H1 (cell line): ENCODE data around the gene EHD2. TPM values are rescaled to one million over a fixed set of nuclear protein-coding genes. Genes with fewer than 3 reads are reported as not detected.

Source experiments
- CTCF ChIA-PET: fragments of 300-600 bp; sonication (Branson Sonifier 250); formaldehyde crosslinking; loops from one replicate; lab custom pipeline; 2021; ENCODE audit not compliant: partially characterized antibody; lab: Charles Lee
- POLR2A ChIA-PET: fragments of 300-600 bp; sonication (Branson Sonifier 250); formaldehyde crosslinking; loops from one replicate; lab custom pipeline; 2021; ENCODE audit warnings: inconsistent platforms; ENCODE audit not compliant: partially characterized antibody; lab: Charles Lee
- DNase-seq, 2 experiments: peaks; one replicate each; pipeline versions ENCODE4 v3.0.0 to v3.0.0-alpha.2; 2010 to 2022; ENCODE audit warnings: low spot score in 2 of 2, low read depth in 1 of 2, mixed read lengths in 1 of 2
- FAIRE-seq: peaks from 2 replicates; lab custom pipeline; 2011; peaks lifted over from hg19 to GRCh38; lab: Jason Lieb, UNC
- H2AFZ ChIP-seq: 2 replicates; pipeline ENCODE4 v1.8.1; 2012; ENCODE audit warnings: low read length, inconsistent platforms
- H2AK5ac ChIP-seq: 2 replicates; pipeline ENCODE4 v1.6.1; 2013; ENCODE audit warnings: low read depth, low read length
- H2BK120ac ChIP-seq: replicated peaks from 2 replicates; pipeline ENCODE3; 2013; ENCODE audit warnings: low read depth, low read length, inconsistent platforms
- H2BK12ac ChIP-seq: 2 replicates; pipeline ENCODE4 v1.6.1; 2013; ENCODE audit warnings: low read depth, low read length
- H2BK15ac ChIP-seq: 2 replicates; pipeline ENCODE4 v1.6.1; 2013; ENCODE audit warnings: low read length
- H2BK20ac ChIP-seq: 2 replicates; pipeline ENCODE4 v1.6.1; 2013; ENCODE audit warnings: low read length
- H2BK5ac ChIP-seq: 2 replicates; pipeline ENCODE4 v1.6.1; 2013; ENCODE audit warnings: low read depth, low read length
- H3K14ac ChIP-seq: 2 replicates; pipeline ENCODE4 v1.6.1; 2013; ENCODE audit warnings: inconsistent platforms; ENCODE audit not compliant: insufficient read length
- H3K18ac ChIP-seq: 2 replicates; pipeline ENCODE4 v1.6.1; 2013; ENCODE audit warnings: low read length; ENCODE audit errors: extremely low read depth
- H3K23ac ChIP-seq: 2 replicates; pipeline ENCODE4 v1.6.1; 2013; ENCODE audit warnings: inconsistent platforms; ENCODE audit not compliant: insufficient read length
- H3K23me2 ChIP-seq: 2 replicates; pipeline ENCODE4 v1.6.1; 2013; ENCODE audit warnings: low read depth, low read length
- H3K27ac ChIP-seq: 2 replicates; pipeline ENCODE4 v1.6.1; 2011; ENCODE audit warnings: low read depth, low read length, inconsistent platforms
- H3K27me3 ChIP-seq, 4 experiments: replicated peaks in 1 of 4; 1 replicate in 1 of 4; 2 replicates in 3 of 4; pipeline versions ENCODE4 v1.6.1 to v1.8.1; 2011 to 2013; ENCODE audit warnings: low read length in 3 of 4, mild to moderate bottlenecking in 3 of 4, inconsistent platforms in 2 of 4, mixed read lengths in 2 of 4, moderate library complexity in 1 of 4; ENCODE audit not compliant: control insufficient read depth in 3 of 4, insufficient read depth in 3 of 4; ENCODE audit errors: extremely low read depth in 1 of 4
- H3K36me3 ChIP-seq, 4 experiments: 2 replicates each; pipeline versions ENCODE4 v1.6.1 to v1.8.1; 2011 to 2013; ENCODE audit warnings: mild to moderate bottlenecking in 4 of 4, low read length in 3 of 4, moderate library complexity in 2 of 4, control low read depth in 1 of 4, inconsistent platforms in 1 of 4; ENCODE audit not compliant: insufficient read depth in 4 of 4, control insufficient read depth in 2 of 4
- H3K4ac ChIP-seq: replicated peaks from 2 replicates; pipeline ENCODE3; 2013; ENCODE audit warnings: low read length, low read depth, mixed read lengths, inconsistent platforms; ENCODE audit not compliant: insufficient read length
- H3K4me1 ChIP-seq, 4 experiments: replicated peaks in 1 of 4; 1 replicate in 1 of 4; 2 replicates in 3 of 4; pipeline versions ENCODE4 v1.6.1 to v1.8.1; 2011 to 2013; ENCODE audit warnings: low read length in 3 of 4, inconsistent platforms in 2 of 4, mixed read lengths in 1 of 4; ENCODE audit not compliant: insufficient read depth in 4 of 4, control insufficient read depth in 3 of 4
- H3K4me2 ChIP-seq, 2 experiments: 2 replicates each; pipeline versions ENCODE4 v1.6.1 to v1.8.1; 2011 to 2013; ENCODE audit warnings: low read depth in 2 of 2, low read length in 2 of 2, control low read depth in 1 of 2, inconsistent platforms in 1 of 2, mild to moderate bottlenecking in 1 of 2; ENCODE audit not compliant: insufficient read depth in 1 of 2
- H3K4me3 ChIP-seq, 4 experiments: fragments of 200-600, 300-600 bp in 1 of 4; sonication (generic), shearing (Covaris generic), sonication (Bioruptor Twin) in 1 of 4; 2 replicates each; pipeline versions ENCODE4 v1.5.1 to v1.8.1; 2011 to 2016; ENCODE audit warnings: low read length in 4 of 4, low read depth in 3 of 4, control low read depth in 2 of 4, inconsistent platforms in 2 of 4, mild to moderate bottlenecking in 2 of 4, mixed read lengths in 1 of 4, moderate library complexity in 1 of 4; ENCODE audit not compliant: insufficient read depth in 2 of 4; ENCODE audit errors: extremely low read depth in 1 of 4
- H3K56ac ChIP-seq: replicated peaks from 2 replicates; pipeline ENCODE3; 2013; ENCODE audit warnings: low read depth, mild to moderate bottlenecking, mixed read lengths, low read length, inconsistent platforms; ENCODE audit not compliant: insufficient read length
- H3K79me1 ChIP-seq: 2 replicates; pipeline ENCODE4 v1.6.1; 2013; ENCODE audit warnings: low read depth, low read length, control low read depth
- H3K79me2 ChIP-seq, 2 experiments: 2 replicates each; pipeline versions ENCODE4 v1.6.1 to v1.8.1; 2012 to 2013; ENCODE audit warnings: low read length in 2 of 2, mild to moderate bottlenecking in 2 of 2, inconsistent platforms in 1 of 2; ENCODE audit not compliant: insufficient read depth in 2 of 2, control insufficient read depth in 1 of 2
- H3K9ac ChIP-seq, 4 experiments: replicated peaks in 1 of 4; 1 replicate in 1 of 4; 2 replicates in 3 of 4; pipeline versions ENCODE4 v1.6.1 to v1.8.1; 2011 to 2013; ENCODE audit warnings: low read depth in 3 of 4, low read length in 3 of 4, control low read depth in 2 of 4, mild to moderate bottlenecking in 2 of 4, moderate library complexity in 2 of 4, inconsistent platforms in 1 of 4; ENCODE audit errors: extremely low read depth in 1 of 4
- H3K9me3 ChIP-seq, 2 experiments: 2 replicates each; pipeline versions ENCODE4 v1.6.1 to v1.8.1; 2012 to 2013; ENCODE audit warnings: mild to moderate bottlenecking in 2 of 2, moderate library complexity in 2 of 2, control low read depth in 1 of 2, inconsistent platforms in 1 of 2, low read depth in 1 of 2, low read length in 1 of 2, mixed read lengths in 1 of 2; ENCODE audit not compliant: insufficient read depth in 2 of 2
- H4K20me1 ChIP-seq, 2 experiments: replicated peaks in 1 of 2; 2 replicates each; pipeline versions ENCODE3 to v1.8.1; 2011 to 2013; ENCODE audit warnings: inconsistent platforms in 2 of 2, low read length in 2 of 2, mild to moderate bottlenecking in 1 of 2; ENCODE audit not compliant: insufficient read depth in 2 of 2, control insufficient read depth in 1 of 2
- H4K5ac ChIP-seq: 2 replicates; pipeline ENCODE4 v1.6.1; 2013; ENCODE audit warnings: low read length, low read depth, mixed read lengths, inconsistent platforms; ENCODE audit not compliant: insufficient read length
- H4K8ac ChIP-seq: 2 replicates; pipeline ENCODE4 v1.8.0; 2013; ENCODE audit warnings: mild to moderate bottlenecking, moderate library complexity, low read length, inconsistent platforms; ENCODE audit not compliant: insufficient read depth; ENCODE audit errors: extremely low read depth
- H4K91ac ChIP-seq: replicated peaks from 2 replicates; pipeline ENCODE3; 2013; ENCODE audit warnings: low read length, mixed read lengths, inconsistent platforms; ENCODE audit not compliant: insufficient read length
- EGR1 ChIP-seq: IDR thresholded peaks from 2 replicates; pipeline ENCODE4 v1.6.1; 2011; ENCODE audit warnings: low read depth, low read length, borderline replicate concordance
- JUN ChIP-seq: IDR thresholded peaks from 2 replicates; pipeline ENCODE4 v1.6.1; 2011; ENCODE audit warnings: low read depth, mild to moderate bottlenecking, improper control_type of control experiment, low read length
- KDM4A ChIP-seq: IDR thresholded peaks from one replicate; pipeline ENCODE4 v1.7.1; 2012; ENCODE audit warnings: low read depth, mild to moderate bottlenecking, moderate library complexity, low read length, inconsistent platforms; ENCODE audit not compliant: severe bottlenecking
- RBBP5 ChIP-seq: IDR thresholded peaks from 2 replicates; pipeline ENCODE4 v1.7.1; 2012; ENCODE audit warnings: low read depth, mild to moderate bottlenecking, inconsistent platforms, low read length, moderate library complexity, borderline replicate concordance
- RNF2 ChIP-seq: fragments of 200-900, 300-1000 bp; sonication (generic); IDR thresholded peaks from 2 replicates; pipeline ENCODE4 v1.7.1; 2016; ENCODE audit warnings: borderline replicate concordance, low read depth, mild to moderate bottlenecking, antibody characterized with exemption, low read length; ENCODE audit not compliant: poor library complexity, severe bottlenecking; ENCODE audit errors: missing control alignments
- WGBS, 2 experiments: shearing (Covaris generic) in 1 of 2; methylation state at CpG; one replicate each; pipeline versions ENCODE4 v1.1.6 to v1.1.7; 2013 to 2015; ENCODE audit warnings: low lambda C conversion rate in 2 of 2, mixed read lengths in 2 of 2, inconsistent platforms in 1 of 2, low coverage in 1 of 2, missing lambda C conversion rate in 1 of 2; ENCODE audit not compliant: insufficient replicate concordance in 2 of 2, insufficient coverage in 1 of 2, insufficient read length in 1 of 2; ENCODE audit errors: extremely low coverage in 1 of 2, missing lambda C conversion rate in 1 of 2; 5-methylcytosine and 5-hydroxymethylcytosine counted together
- polyA plus RNA-seq, 7 experiments: library from polyadenylated mRNA; depleted of rRNA in 3 of 7; stranded (reverse) in 5 of 7; unstranded in 2 of 7; fragments of >200 nt in 5 of 7; fragments of 200-250 nt in 2 of 7; gene quantifications; 1 replicate in 5 of 7; 2 replicates in 1 of 7; 4 replicates in 1 of 7; pipeline versions ENCODE4 v1.2.1 to v1.2.3, GENCODE V29; 2011 to 2013; ENCODE audit warnings: missing spikeins in 2 of 7, mixed read lengths in 2 of 7
- total RNA-seq: library from RNA; stranded (reverse); fragmentation: NEBNext Ultra II Directional; extraction: Animal tissue kit (Norgen Biotek cat#: 25700); gene quantifications from 2 replicates; pipeline ENCODE4 v1.2.1, GENCODE V29; 2021

Gene EHD2
- total and polyA plus RNA-seq, 2 of the 8 experiments (the other 6 are each of a cell fraction or from before 2014, with no cell fraction given) = 4.5 to 14.3 TPM

DNA sequence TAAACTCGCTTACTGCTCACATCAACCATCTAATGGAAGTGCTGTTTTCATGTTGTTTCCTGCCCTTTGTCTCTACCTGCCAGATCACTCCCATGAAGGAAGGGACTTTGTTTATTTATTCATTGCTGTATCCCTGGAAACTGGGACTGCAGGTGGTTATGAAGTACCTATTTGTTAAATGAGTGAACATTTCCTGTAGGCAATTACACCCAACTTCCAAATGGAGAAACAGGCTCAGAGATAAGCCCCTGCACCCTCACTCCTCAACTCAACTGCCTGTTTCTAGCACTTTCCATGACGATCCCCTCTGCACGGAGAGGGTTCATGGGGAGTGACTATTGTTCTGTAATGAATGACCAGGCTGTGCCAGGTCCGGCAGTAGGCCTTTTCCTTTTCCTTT is 63.3 kb downstream of the EHD2 start:
- no peak for FAIRE-seq
- Histone ChIP-seq H3K4me3 (no peak overlapping the region), H2BK120ac (no peak overlapping the region), H4K20me1 (peaks cover 8 to 13% of the 10 kb centered on the region in 2 experiments), H3K4ac (no peak overlapping the region), H2AK5ac (0 out of 2 replicates have a peak overlapping the region, but pooled peaks have one; percentile 2), H3K79me1 (peaks cover 2% of the 10 kb centered on the region), H3K18ac (no peak overlapping the region; the same call in 1 of the 2 replicates), H3K14ac (no peak overlapping the region), H2BK5ac (peak overlapping the region; percentile 49; the same call in 1 of the 2 replicates), H3K4me2 (0 out of 4 replicates have a peak overlapping the region, but pooled peaks of 1 of the 2 experiments have one; percentile 12), H2BK20ac (no peak overlapping the region; the same call in 1 of the 2 replicates), H3K27ac (peak overlapping the region; percentile 56; the same call in 1 of the 2 replicates), H2BK15ac (0 out of 2 replicates have a peak overlapping the region, but pooled peaks have one; percentile 81), H3K9ac (no peak overlapping the region), H3K4me1 (peaks cover 0 to 10% (median 7%) of the 10 kb centered on the region in 4 experiments; a peak in 5 of 7 replicates), H3K56ac (no peak overlapping the region), H3K9me3 (no peaks in the 10 kb centered on the region), H3K36me3 (peaks cover 5 to 9% (median 8%) of the 10 kb centered on the region in 4 experiments; a peak in 7 of 8 replicates), H2BK12ac (no peak overlapping the region), H4K91ac (no peak overlapping the region), H3K79me2 (peaks cover 13 to 25% of the 10 kb centered on the region in 2 experiments), H3K23ac (no peak overlapping the region), H3K27me3 (no peaks in the 10 kb centered on the region), H3K23me2 (peaks cover 8% of the 10 kb centered on the region), H2AFZ (no peak overlapping the region), H4K8ac (no peak overlapping the region), H4K5ac (no peak overlapping the region)
- POLR2A ChIA-PET = interaction anchor here (0.9 to 5.0 kb wide), 4 partner anchors 10 to 73 kb away, joined by 4 to 34 read pairs (median 8); no protein-coding TSS in a partner anchor
- TF ChIP-seq RBBP5 = no peak
- no peak for TF ChIP-seq RNF2
- TF ChIP-seq JUN = no peak
- no peak for TF ChIP-seq KDM4A
- TF ChIP-seq EGR1 = no peak
- CTCF ChIA-PET = interaction anchor here (0.6 to 3.6 kb wide), 6 partner anchors 11 to 73 kb away, joined by 3 to 19 read pairs (median 6); no protein-coding TSS in a partner anchor
- 59% methylated on average over 4 of the region's 4 CpGs; no CpG with 5 or more reads in 1 of the 2 experiments for WGBS, 2 experiments
- no peak for DNase-seq
